WTC11 (cell line): ENCODE data around the gene CHMP1A. TPM values are rescaled to one million over a fixed set of nuclear protein-coding genes. Genes with fewer than 3 reads are reported as not detected.

Experiments
- ATAC-seq: fragments of 200-7000 bp; cut with Tn5 transposase; 2 replicates; pipeline ENCODE4 v1.10.0; 2021; ENCODE audit warnings: mild to moderate bottlenecking, moderate library complexity
- CTCF ChIA-PET: fragments of 300-600 bp; sonication (Branson Sonifier 250); formaldehyde crosslinking; loops from one replicate; lab custom pipeline; 2021; ENCODE audit warnings: antibody characterized with exemption; lab: Charles Lee
- POLR2A ChIA-PET: fragments of 350-600 bp; sonication (Branson Sonifier 250); formaldehyde crosslinking; loops from one replicate; lab custom pipeline; 2021; ENCODE audit warnings: antibody characterized with exemption; lab: Charles Lee
- DNase-seq: peaks from one replicate; pipeline ENCODE4 v3.0.0; 2021; ENCODE audit warnings: low spot score
- H3K27ac Mint-ChIP-seq: 2 replicates; pipeline ENCODE4 v1.8.0; 2021; ENCODE audit warnings: mixed read lengths
- H3K27me3 Mint-ChIP-seq: 2 replicates; pipeline ENCODE4 v1.8.0; 2021; ENCODE audit warnings: low read depth, mild to moderate bottlenecking, moderate library complexity, mixed read lengths
- H3K36me3 Mint-ChIP-seq: 2 replicates; pipeline ENCODE4 v1.8.0; 2021; ENCODE audit warnings: mixed read lengths
- H3K4me1 Mint-ChIP-seq: 2 replicates; pipeline ENCODE4 v1.8.0; 2022; ENCODE audit warnings: mixed read lengths
- H3K4me3 Mint-ChIP-seq: 2 replicates; pipeline ENCODE4 v1.8.0; 2021; ENCODE audit warnings: mild to moderate bottlenecking, moderate library complexity, mixed read lengths
- H3K9me3 Mint-ChIP-seq: 2 replicates; pipeline ENCODE4 v1.8.0; 2021; ENCODE audit warnings: mixed read lengths
- EMX1 ChIP-seq: fragments of 250-450 bp; sonication (Bioruptor Pico); IDR thresholded peaks from 2 replicates; pipeline ENCODE4 v1.8.0; 2021; ENCODE audit warnings: mild to moderate bottlenecking
- ESRRA ChIP-seq: sonication (generic); formaldehyde crosslinking; IDR thresholded peaks from 2 replicates; pipeline ENCODE4 v1.8.1; 2022; ENCODE audit warnings: mild to moderate bottlenecking, missing genetic modification reagents, borderline replicate concordance
- GABPB1 ChIP-seq: sonication (generic); formaldehyde crosslinking; IDR thresholded peaks from 2 replicates; pipeline ENCODE4 v1.8.1; 2023; ENCODE audit warnings: mild to moderate bottlenecking, missing genetic modification reagents
- GRHL2 ChIP-seq: fragments of 250-450 bp; sonication (Bioruptor Pico); IDR thresholded peaks from 2 replicates; pipeline ENCODE4 v1.8.0; 2022; ENCODE audit warnings: mild to moderate bottlenecking, moderate library complexity; ENCODE audit not compliant: insufficient replicate concordance, severe bottlenecking
- GTF2I ChIP-seq: fragments of 250-450 bp; sonication (Bioruptor Pico); conservative IDR thresholded peaks from 2 replicates; pipeline ENCODE4 v1.4.0; 2021; ENCODE audit warnings: mild to moderate bottlenecking
- IRF2 ChIP-seq: sonication (generic); formaldehyde crosslinking; IDR thresholded peaks from 2 replicates; pipeline ENCODE4 v1.8.0; 2022; ENCODE audit warnings: low read depth, missing genetic modification reagents, borderline replicate concordance
- NFYB ChIP-seq: sonication (generic); formaldehyde crosslinking; conservative IDR thresholded peaks from 2 replicates; pipeline ENCODE4 v1.8.0; 2022; ENCODE audit warnings: low read depth, missing genetic modification reagents
- RELA ChIP-seq: sonication (generic); formaldehyde crosslinking; IDR thresholded peaks from 2 replicates; pipeline ENCODE4 v1.8.1; 2022; ENCODE audit warnings: missing genetic modification reagents, mild to moderate bottlenecking, borderline replicate concordance
- ZBTB21 ChIP-seq: sonication (generic); formaldehyde crosslinking; IDR thresholded peaks from 2 replicates; pipeline ENCODE4 v1.8.1; 2023; ENCODE audit warnings: mild to moderate bottlenecking, missing genetic modification reagents, borderline replicate concordance
- ZNF121 ChIP-seq: sonication (generic); formaldehyde crosslinking; IDR thresholded peaks from 2 replicates; pipeline ENCODE4 v1.8.0; 2023; ENCODE audit warnings: missing genetic modification reagents
- ZNF138 ChIP-seq: sonication (generic); formaldehyde crosslinking; conservative IDR thresholded peaks from 2 replicates; pipeline ENCODE4 v1.8.1; 2022; ENCODE audit warnings: mild to moderate bottlenecking, moderate library complexity, missing genetic modification reagents
- ZNF263 ChIP-seq: sonication (generic); formaldehyde crosslinking; IDR thresholded peaks from 2 replicates; pipeline ENCODE4 v1.8.1; 2022; ENCODE audit warnings: low read depth, mild to moderate bottlenecking, moderate library complexity, missing genetic modification reagents
- ZNF423 ChIP-seq: fragments of 250-450 bp; sonication (Bioruptor Pico); IDR thresholded peaks from 2 replicates; pipeline ENCODE4 v2.1.2; 2022; ENCODE audit warnings: mild to moderate bottlenecking, moderate library complexity
- ZNF671 ChIP-seq: fragments of 250-450 bp; sonication (Bioruptor Pico); IDR thresholded peaks from 2 replicates; pipeline ENCODE4 v1.8.0; 2021; ENCODE audit warnings: mild to moderate bottlenecking
- total RNA-seq: library from RNA; stranded (reverse); gene quantifications from 3 replicates; pipeline ENCODE4 v1.2.3, GENCODE V29; 2021
- TF ChIP-seq, protein P1 (sequence below): sonication (generic); formaldehyde crosslinking; IDR thresholded peaks from 2 replicates; pipeline ENCODE4 v1.8.1; 2023; ENCODE audit warnings: mild to moderate bottlenecking, moderate library complexity, missing genetic modification reagents
- TF ChIP-seq, protein P2 (sequence below): sonication (generic); formaldehyde crosslinking; IDR thresholded peaks from 2 replicates; pipeline ENCODE4 v1.8.1; 2023; ENCODE audit warnings: mild to moderate bottlenecking, missing genetic modification reagents, borderline replicate concordance
- TF ChIP-seq, protein P3 (sequence below): sonication (generic); formaldehyde crosslinking; IDR thresholded peaks from 2 replicates; pipeline ENCODE4 v1.8.1; 2022; ENCODE audit warnings: mild to moderate bottlenecking, missing genetic modification reagents, moderate library complexity, borderline replicate concordance
- TF ChIP-seq, protein P4 (sequence below): sonication (generic); formaldehyde crosslinking; IDR thresholded peaks from 2 replicates; pipeline ENCODE4 v1.8.0; 2023; ENCODE audit warnings: missing genetic modification reagents, mild to moderate bottlenecking, borderline replicate concordance
- TF ChIP-seq, protein P5 (sequence below): fragments of 250-450 bp; sonication (Bioruptor Pico); conservative IDR thresholded peaks from 2 replicates; pipeline ENCODE4 v1.9.0; 2021; ENCODE audit warnings: mild to moderate bottlenecking

CHMP1A gene
- total RNA-seq, 1 experiment from 2014 or later = 76.0 TPM

DNA sequence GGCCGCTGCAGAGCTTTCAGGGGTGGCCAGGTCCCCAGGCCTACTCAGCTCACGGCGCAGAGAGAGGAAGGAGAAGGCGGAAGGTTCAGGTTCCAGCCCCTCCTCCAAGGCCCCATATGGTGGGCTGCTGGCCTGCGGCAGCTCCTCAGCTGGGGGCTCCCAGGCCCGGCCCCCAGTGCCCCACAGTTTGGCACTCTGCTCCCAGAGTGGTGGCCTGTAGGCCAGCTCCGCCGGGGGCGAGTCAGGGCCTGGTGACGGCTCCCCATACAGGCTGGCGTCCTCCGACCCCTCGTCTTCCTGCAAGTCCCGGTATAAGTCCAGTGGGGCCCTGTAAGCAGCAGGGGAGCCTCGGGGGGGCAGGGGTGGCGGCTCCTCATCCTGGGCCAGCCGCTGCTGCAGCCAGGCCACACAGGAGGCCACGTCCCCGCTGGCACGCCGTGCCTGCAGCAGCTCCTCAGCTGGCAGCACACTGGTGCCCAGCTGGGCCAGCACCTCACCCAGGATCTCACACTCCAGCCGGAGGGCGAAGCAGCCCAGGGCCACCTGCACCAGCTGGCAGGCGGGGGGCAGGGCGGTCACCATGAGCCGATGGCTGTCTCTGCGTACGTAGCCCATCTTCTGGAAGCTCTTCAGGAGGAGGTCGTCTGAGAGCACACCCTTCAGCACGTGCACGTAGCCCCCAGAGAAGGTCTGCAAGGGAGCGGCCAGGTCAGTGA, 40.3 kb upstream of the CHMP1A start:
- H3K4me3 Mint-ChIP-seq = no peak overlapping the region
- peaks cover 2% of the 10 kb centered on the region for H3K27me3 Mint-ChIP-seq
- H3K4me1 Mint-ChIP-seq = peaks cover 12% of the 10 kb centered on the region
- peaks cover 12% of the 10 kb centered on the region for H3K36me3 Mint-ChIP-seq
- DNase-seq (no peak), ATAC-seq (no peak)
- H3K27ac Mint-ChIP-seq = no peak overlapping the region
- TF ChIP-seq ZNF138 (CRISPR knock-in tag) (no peak), GABPB1 (no peak), NFYB (CRISPR knock-in tag) (no peak), GRHL2 (CRISPR knock-in tag) (no peak), ESRRA (CRISPR knock-in tag) (no peak), EMX1 (CRISPR knock-in tag) (no peak), ZNF121 (CRISPR knock-in tag) (no peak), IRF2 (no peak), ZNF423 (CRISPR knock-in tag) (no peak), RELA (CRISPR knock-in tag) (no peak), GTF2I (CRISPR knock-in tag) (no peak), ZNF671 (CRISPR knock-in tag) (no peak), ZBTB21 (CRISPR knock-in tag) (no peak)
- TF ChIP-seq, protein P1, sequence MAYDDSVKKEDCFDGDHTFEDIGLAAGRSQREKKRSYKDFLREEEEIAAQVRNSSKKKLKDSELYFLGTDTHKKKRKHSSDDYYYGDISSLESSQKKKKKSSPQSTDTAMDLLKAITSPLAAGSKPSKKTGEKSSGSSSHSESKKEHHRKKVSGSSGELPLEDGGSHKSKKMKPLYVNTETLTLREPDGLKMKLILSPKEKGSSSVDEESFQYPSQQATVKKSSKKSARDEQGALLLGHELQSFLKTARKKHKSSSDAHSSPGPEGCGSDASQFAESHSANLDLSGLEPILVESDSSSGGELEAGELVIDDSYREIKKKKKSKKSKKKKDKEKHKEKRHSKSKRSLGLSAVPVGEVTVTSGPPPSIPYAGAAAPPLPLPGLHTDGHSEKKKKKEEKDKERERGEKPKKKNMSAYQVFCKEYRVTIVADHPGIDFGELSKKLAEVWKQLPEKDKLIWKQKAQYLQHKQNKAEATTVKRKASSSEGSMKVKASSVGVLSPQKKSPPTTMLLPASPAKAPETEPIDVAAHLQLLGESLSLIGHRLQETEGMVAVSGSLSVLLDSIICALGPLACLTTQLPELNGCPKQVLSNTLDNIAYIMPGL = no peak
- TF ChIP-seq, protein P2, sequence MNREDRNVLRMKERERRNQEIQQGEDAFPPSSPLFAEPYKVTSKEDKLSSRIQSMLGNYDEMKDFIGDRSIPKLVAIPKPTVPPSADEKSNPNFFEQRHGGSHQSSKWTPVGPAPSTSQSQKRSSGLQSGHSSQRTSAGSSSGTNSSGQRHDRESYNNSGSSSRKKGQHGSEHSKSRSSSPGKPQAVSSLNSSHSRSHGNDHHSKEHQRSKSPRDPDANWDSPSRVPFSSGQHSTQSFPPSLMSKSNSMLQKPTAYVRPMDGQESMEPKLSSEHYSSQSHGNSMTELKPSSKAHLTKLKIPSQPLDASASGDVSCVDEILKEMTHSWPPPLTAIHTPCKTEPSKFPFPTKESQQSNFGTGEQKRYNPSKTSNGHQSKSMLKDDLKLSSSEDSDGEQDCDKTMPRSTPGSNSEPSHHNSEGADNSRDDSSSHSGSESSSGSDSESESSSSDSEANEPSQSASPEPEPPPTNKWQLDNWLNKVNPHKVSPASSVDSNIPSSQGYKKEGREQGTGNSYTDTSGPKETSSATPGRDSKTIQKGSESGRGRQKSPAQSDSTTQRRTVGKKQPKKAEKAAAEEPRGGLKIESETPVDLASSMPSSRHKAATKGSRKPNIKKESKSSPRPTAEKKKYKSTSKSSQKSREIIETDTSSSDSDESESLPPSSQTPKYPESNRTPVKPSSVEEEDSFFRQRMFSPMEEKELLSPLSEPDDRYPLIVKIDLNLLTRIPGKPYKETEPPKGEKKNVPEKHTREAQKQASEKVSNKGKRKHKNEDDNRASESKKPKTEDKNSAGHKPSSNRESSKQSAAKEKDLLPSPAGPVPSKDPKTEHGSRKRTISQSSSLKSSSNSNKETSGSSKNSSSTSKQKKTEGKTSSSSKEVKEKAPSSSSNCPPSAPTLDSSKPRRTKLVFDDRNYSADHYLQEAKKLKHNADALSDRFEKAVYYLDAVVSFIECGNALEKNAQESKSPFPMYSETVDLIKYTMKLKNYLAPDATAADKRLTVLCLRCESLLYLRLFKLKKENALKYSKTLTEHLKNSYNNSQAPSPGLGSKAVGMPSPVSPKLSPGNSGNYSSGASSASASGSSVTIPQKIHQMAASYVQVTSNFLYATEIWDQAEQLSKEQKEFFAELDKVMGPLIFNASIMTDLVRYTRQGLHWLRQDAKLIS = no peak
- TF ChIP-seq, protein P3, sequence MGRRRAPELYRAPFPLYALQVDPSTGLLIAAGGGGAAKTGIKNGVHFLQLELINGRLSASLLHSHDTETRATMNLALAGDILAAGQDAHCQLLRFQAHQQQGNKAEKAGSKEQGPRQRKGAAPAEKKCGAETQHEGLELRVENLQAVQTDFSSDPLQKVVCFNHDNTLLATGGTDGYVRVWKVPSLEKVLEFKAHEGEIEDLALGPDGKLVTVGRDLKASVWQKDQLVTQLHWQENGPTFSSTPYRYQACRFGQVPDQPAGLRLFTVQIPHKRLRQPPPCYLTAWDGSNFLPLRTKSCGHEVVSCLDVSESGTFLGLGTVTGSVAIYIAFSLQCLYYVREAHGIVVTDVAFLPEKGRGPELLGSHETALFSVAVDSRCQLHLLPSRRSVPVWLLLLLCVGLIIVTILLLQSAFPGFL = no peak; the same call in 1 of the 2 replicates
- H3K9me3 Mint-ChIP-seq = no peaks in the 10 kb centered on the region
- ChIA-PET POLR2A (interaction anchor here (0.8 kb wide), 1 partner anchor 11 kb away, joined by 7 read pairs; the partner anchor contains the start of gene CDK10), CTCF (interaction anchor here (1.0 to 2.5 kb wide), 2 partner anchors 8 to 97 kb away, joined by 3 to 9 read pairs; no protein-coding TSS in a partner anchor)

DNA sequence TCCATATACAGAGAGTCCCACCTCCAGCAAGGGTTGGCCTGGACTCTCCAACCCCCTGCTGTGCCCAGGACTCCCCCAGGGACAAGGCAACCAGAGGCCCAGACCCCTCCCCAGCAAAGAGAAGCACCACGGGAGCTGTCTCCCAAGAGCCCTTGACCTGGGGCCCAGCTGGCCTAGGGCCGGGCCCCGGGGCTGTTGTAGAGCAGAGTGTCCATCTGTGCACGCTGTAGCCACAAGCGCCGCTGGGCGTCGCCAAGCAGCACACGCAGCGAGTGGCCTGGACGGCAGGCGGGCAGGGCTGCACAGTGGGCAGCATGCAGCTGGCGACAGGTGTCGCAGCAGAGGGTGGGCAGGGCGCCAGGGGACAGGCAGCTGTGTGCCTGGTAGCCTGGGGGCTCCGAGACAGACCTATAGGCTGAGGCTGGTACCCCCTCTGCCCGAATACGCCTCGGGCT, 39.7 kb upstream of the CHMP1A start:
- H3K9me3 Mint-ChIP-seq = no peaks in the 10 kb centered on the region
- ATAC-seq (no peak), DNase-seq (no peak)
- CTCF ChIA-PET = interaction anchor here (1.0 to 2.5 kb wide), 2 partner anchors 9 to 97 kb away, joined by 3 to 9 read pairs; no protein-coding TSS in a partner anchor
- peaks cover 7% of the 10 kb centered on the region for H3K4me1 Mint-ChIP-seq
- H3K27ac Mint-ChIP-seq = no peak overlapping the region
- H3K4me3 Mint-ChIP-seq = no peak overlapping the region
- H3K36me3 Mint-ChIP-seq = peaks cover 17% of the 10 kb centered on the region
- POLR2A ChIA-PET = no interaction called here
- H3K27me3 Mint-ChIP-seq = no peaks in the 10 kb centered on the region; the same call in 1 of the 2 replicates
- no peak for TF ChIP-seq ZBTB21 (CRISPR knock-in tag)
- no peak for TF ChIP-seq GRHL2 (CRISPR knock-in tag)
- TF ChIP-seq, protein P4, sequence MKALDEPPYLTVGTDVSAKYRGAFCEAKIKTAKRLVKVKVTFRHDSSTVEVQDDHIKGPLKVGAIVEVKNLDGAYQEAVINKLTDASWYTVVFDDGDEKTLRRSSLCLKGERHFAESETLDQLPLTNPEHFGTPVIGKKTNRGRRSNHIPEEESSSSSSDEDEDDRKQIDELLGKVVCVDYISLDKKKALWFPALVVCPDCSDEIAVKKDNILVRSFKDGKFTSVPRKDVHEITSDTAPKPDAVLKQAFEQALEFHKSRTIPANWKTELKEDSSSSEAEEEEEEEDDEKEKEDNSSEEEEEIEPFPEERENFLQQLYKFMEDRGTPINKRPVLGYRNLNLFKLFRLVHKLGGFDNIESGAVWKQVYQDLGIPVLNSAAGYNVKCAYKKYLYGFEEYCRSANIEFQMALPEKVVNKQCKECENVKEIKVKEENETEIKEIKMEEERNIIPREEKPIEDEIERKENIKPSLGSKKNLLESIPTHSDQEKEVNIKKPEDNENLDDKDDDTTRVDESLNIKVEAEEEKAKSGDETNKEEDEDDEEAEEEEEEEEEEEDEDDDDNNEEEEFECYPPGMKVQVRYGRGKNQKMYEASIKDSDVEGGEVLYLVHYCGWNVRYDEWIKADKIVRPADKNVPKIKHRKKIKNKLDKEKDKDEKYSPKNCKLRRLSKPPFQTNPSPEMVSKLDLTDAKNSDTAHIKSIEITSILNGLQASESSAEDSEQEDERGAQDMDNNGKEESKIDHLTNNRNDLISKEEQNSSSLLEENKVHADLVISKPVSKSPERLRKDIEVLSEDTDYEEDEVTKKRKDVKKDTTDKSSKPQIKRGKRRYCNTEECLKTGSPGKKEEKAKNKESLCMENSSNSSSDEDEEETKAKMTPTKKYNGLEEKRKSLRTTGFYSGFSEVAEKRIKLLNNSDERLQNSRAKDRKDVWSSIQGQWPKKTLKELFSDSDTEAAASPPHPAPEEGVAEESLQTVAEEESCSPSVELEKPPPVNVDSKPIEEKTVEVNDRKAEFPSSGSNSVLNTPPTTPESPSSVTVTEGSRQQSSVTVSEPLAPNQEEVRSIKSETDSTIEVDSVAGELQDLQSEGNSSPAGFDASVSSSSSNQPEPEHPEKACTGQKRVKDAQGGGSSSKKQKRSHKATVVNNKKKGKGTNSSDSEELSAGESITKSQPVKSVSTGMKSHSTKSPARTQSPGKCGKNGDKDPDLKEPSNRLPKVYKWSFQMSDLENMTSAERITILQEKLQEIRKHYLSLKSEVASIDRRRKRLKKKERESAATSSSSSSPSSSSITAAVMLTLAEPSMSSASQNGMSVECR (CRISPR knock-in tag) = no peak
- TF ChIP-seq, protein P3 = peak; percentile 9; the same call in 1 of the 2 replicates
- TF ChIP-seq, protein P5, sequence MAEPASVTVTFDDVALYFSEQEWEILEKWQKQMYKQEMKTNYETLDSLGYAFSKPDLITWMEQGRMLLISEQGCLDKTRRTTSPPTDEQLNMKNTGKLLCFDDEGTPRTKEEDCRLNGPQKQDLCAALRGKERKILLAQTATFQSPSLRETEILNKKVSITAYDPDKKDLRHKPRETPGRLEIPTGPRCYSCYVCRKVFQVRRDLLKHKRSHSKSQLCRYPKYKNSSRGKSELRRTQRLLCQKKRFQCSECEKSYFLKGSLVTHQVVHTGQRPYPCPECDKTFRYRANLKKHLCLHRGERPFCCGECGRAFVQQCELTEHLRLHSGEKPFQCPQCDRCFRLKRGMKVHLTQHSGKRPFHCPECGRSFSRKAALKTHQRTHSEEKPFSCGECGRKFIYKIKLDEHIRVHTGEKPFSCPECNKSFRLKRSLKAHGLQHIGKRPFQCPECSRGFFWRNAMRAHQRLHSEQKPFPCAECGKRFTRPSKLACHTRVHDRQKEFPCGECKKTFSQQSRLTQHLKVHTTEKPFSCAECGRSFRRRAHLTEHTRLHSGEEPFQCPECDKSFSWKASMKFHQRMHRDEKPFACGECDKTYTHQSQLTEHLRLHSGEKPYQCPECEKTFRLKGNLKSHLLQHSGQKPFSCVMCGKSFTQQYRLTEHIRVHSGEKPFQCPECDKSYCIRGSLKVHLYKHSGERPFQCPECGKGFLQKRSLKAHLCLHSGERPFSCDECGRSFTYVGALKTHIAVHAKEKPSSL = no peak
- TF ChIP-seq ESRRA (CRISPR knock-in tag) = 0 out of 2 replicates have a peak, but pooled peaks have one; percentile 30
- no peak for TF ChIP-seq ZNF263 (CRISPR knock-in tag)
